Measurements from ENCODE around the gene ELANE.
"Not testable (repeated sequence)": the region's sequence is repeated elsewhere in the genome, so short reads cannot be mapped to it uniquely, and the experiment has no call there.

ELANE gene

GRCh38 chr19:813219-814151 is 38.6 kb upstream of the ELANE start:
- DNase-seq (ENCODE audit: low read depth, low spot score) = no peak
- no peak overlapping the region for H3K4me3 ChIP-seq (ENCODE audit: low read length)

- DNase-seq (ENCODE audit: low read depth, low spot score) = no peak
- no peak overlapping the region for H3K4me3 ChIP-seq (ENCODE audit: low read length)
Observed at GRCh38 chr19:814152-815078, 37.7 kb upstream of the ELANE start.

- H3K4me3 ChIP-seq (ENCODE audit: low read length) = no peak overlapping the region
- DNase-seq (ENCODE audit: low read depth, low spot score) = no peak
Observed at GRCh38 chr19:815079-815774, 36.9 kb upstream of the ELANE start.

GRCh38 chr19:815775-816499 is 36.2 kb upstream of the ELANE start:
- no peak for DNase-seq (ENCODE audit: low read depth, low spot score)
- no peak overlapping the region for H3K4me3 ChIP-seq (ENCODE audit: low read length)

GRCh38 chr19:816500-816857 is 35.6 kb upstream of the ELANE start:
- DNase-seq (ENCODE audit: low read depth, low spot score) = no peak
- H3K4me3 ChIP-seq (ENCODE audit: low read length) = no peak overlapping the region

GRCh38 chr19:820212-820611 is 31.9 kb upstream of the ELANE start:
- H3K4me3 ChIP-seq (ENCODE audit: low read length); DNase-seq (ENCODE audit: low read depth, low spot score): not testable (repeated sequence)

GRCh38 chr19:821231-821824 is 30.8 kb upstream of the ELANE start:
- no peak overlapping the region for H3K4me3 ChIP-seq (ENCODE audit: low read length)
- DNase-seq (ENCODE audit: low read depth, low spot score) = no peak

- DNase-seq (ENCODE audit: low read depth, low spot score) = no peak
- no peak within 1 kb of the TSS for H3K4me3 ChIP-seq (ENCODE audit: low read length)
Observed at GRCh38 chr19:821825-822503, 30.1 kb upstream of the ELANE start, which contains the start of gene PLPPR3. Gene PLPPR3, minus strand, starts transcription at chr19:821955. Its CDS starts 396 bp downstream, at chr19:821559.

GRCh38 chr19:823565-824121 is 28.5 kb upstream of the ELANE start:
- H3K4me3 ChIP-seq (ENCODE audit: low read length) = no peak overlapping the region
- DNase-seq (ENCODE audit: low read depth, low spot score) = no peak

GRCh38 chr19:824885-825284 is 27.2 kb upstream of the ELANE start:
- H3K4me3 ChIP-seq (ENCODE audit: low read length) = no peak overlapping the region
- DNase-seq (ENCODE audit: low read depth, low spot score) = no peak

- no peak overlapping the region for H3K4me3 ChIP-seq (ENCODE audit: low read length)
- DNase-seq (ENCODE audit: low read depth, low spot score) = no peak
Observed at GRCh38 chr19:825897-826644, 26.0 kb upstream of the ELANE start.

- DNase-seq (ENCODE audit: low read depth, low spot score) = no peak
- no peak overlapping the region for H3K4me3 ChIP-seq (ENCODE audit: low read length)
Observed at GRCh38 chr19:827314-827709, 24.8 kb upstream of the ELANE start.

GRCh38 chr19:827710-828321 is 24.3 kb upstream of the ELANE start, which contains the start of gene AZU1:
Gene AZU1, plus strand, starts transcription at chr19:827837. Its CDS starts 10 bp downstream, at chr19:827847.
- no peak within 1 kb of the TSS for H3K4me3 ChIP-seq (ENCODE audit: low read length)
- DNase-seq (ENCODE audit: low read depth, low spot score) = no peak

- no peak overlapping the region for H3K4me3 ChIP-seq (ENCODE audit: low read length)
- no peak for DNase-seq (ENCODE audit: low read depth, low spot score)
Observed at GRCh38 chr19:829129-829758, 22.9 kb upstream of the ELANE start.

- H3K4me3 ChIP-seq (ENCODE audit: low read length) = no peak overlapping the region
Observed at GRCh38 chr19:831407-832369, 20.4 kb upstream of the ELANE start.

More at GRCh38 chr19:831407-832369, 20.4 kb upstream of the ELANE start:
- no peak for DNase-seq (ENCODE audit: low read depth, low spot score)
